C4-2B (cell line): ENCODE measurements around the gene MTHFR.

Experiments
- ZFX ChIP-seq: fragments of 450-650 bp; IDR thresholded peaks from 2 replicates; pipeline ENCODE4 v1.6.1; 2017
- TF ChIP-seq, protein P1 (sequence below): fragments of 450-650 bp; conservative IDR thresholded peaks from 2 replicates; pipeline ENCODE4 v1.5.1; 2017; ENCODE audit warnings: mild to moderate bottlenecking

DNA sequence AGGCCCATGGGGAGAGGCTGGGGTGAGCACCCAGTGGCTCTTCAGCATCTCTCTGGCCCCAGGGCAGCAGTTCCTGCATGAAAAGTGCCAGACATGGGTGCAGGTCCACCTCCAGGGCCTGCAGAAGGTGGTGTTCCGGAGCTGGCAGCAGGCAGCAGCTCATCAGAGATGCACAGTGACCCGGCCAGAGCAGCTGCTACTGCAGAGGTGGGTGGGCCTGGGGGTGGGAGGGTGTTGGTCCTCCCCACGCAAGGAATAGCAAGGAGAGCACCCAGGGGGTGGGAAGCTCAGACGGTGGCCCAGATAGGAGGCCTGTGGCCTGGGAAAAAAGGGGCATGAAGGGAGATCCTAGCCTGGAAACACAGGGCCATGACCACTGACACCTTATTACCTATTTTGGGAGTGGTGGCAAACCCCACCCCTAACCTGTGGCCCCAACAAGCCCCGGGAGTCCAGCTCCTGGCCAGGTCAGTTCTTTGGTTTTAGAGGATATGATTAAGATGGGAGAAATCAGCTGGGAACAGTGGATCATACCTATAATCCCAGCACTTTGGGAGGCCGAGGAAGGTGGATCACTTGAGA lies 23.5 kb downstream of the MTHFR start:
- TF ChIP-seq, protein P1, sequence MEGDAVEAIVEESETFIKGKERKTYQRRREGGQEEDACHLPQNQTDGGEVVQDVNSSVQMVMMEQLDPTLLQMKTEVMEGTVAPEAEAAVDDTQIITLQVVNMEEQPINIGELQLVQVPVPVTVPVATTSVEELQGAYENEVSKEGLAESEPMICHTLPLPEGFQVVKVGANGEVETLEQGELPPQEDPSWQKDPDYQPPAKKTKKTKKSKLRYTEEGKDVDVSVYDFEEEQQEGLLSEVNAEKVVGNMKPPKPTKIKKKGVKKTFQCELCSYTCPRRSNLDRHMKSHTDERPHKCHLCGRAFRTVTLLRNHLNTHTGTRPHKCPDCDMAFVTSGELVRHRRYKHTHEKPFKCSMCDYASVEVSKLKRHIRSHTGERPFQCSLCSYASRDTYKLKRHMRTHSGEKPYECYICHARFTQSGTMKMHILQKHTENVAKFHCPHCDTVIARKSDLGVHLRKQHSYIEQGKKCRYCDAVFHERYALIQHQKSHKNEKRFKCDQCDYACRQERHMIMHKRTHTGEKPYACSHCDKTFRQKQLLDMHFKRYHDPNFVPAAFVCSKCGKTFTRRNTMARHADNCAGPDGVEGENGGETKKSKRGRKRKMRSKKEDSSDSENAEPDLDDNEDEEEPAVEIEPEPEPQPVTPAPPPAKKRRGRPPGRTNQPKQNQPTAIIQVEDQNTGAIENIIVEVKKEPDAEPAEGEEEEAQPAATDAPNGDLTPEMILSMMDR: no peak
- no peak for TF ChIP-seq ZFX
